ENCODE data around the gene RPS27.

The RPS27 gene

GRCh38 chr1:153990468-153991150 is at the start of gene RPS27:
TSS of gene RPS27 (plus strand) at chr1:153990762. CDS start at chr1:153990797, 35 bp downstream.
- peak; percentile 67 to 85 (median 72) for DNase-seq (ENCODE audit: low read depth in 3 of 3)

DNA sequence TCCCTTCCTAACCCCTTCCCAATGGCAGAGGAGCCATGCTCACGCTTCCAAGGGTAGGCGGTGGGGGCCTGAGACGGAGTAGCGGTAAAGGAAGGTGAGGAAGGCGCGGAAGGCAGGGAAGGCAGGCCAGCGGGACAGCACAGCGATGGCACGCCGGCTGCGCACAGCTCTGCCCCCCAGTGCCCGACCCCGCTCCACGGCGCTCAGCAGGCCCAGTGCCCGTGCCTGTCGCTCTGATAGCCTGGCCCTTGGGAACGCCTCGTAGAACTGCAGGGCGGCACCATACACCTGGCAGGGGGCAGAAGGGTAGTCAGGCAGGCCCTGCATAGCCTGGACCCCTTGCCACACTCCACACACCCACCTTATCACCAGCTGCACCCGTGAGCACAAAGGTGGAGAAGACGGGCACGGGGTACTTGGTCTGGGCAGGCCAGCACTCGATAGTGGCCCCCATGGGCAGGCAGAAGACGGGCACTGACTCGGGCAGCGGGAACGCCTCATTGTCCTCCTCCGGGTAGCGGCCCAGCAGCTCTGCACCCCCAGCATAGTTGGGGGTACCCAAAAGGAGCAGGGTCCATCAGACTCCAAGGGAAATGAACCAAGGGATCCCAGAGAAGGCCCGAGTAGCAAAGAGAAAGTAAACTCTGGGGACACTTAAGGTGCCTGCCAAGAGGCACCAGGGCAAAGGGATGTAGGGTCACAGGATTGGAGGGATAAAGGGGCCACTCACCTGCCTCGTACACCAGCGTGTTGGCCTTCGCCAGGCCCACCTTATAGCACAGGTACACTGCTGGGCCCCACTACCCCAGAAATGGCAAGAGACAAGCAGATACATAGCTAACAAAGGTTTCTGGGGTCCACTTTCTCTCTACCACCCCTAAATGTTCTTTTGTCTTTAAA is 48.5 kb upstream of the RPS27 start:
- DNase-seq (ENCODE audit: low read depth in 3 of 3): no peak

GRCh38 chr1:153942766-153943549 is 47.6 kb upstream of the RPS27 start:
- DNase-seq (ENCODE audit: low read depth in 3 of 3): no peak

DNA sequence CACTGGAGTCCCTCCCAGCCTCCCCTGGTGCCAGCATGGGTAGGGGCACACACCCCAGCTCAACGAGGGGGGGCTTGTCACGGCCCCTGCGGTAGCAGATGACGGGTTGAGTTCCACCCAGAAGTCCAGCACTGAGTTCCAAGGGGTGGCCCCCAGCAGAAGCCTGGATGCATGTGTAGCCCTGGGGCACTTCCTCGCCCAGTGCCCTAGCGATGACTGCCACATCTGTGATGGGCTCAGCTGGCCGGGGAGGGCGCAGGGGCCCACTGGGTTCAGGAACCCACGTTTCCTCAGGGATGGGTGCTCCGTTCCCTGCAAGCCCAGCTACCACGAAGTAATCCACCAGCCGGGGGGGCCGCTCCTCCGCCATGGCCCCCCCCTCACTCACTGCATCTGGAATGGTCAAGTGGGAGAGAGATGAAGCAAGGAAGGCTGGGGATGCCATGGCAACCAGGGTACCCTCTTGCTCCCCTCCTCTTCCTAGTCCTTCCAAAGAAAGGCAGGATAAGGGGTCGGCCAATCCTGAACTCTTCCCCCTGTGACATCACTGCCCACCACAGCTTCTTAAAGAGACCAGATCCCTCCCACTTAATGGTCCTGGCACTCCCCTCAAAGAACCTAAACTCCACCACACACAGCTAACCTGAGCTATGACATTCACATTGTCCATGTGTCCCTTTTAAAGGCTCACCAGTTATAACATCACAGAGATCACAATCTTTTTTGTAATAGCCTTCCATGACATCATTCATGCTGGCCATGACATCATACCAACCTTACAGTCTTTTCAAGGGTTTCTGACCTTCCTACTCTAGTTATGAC is 46.3 kb upstream of the RPS27 start:
- no peak for DNase-seq (ENCODE audit: low read depth in 3 of 3)

- no peak for DNase-seq (ENCODE audit: low read depth in 3 of 3)
Observed at GRCh38 chr1:153944827-153945117, 45.8 kb upstream of the RPS27 start.

- DNase-seq (ENCODE audit: low read depth in 3 of 3): peak; percentile 43 to 55 (median 51)
Observed at GRCh38 chr1:153945131-153945794, 45.3 kb upstream of the RPS27 start.

GRCh38 chr1:153945795-153946621 is 44.6 kb upstream of the RPS27 start:
- peak; percentile 37 to 48 (median 47) for DNase-seq (ENCODE audit: low read depth in 3 of 3)

GRCh38 chr1:153946622-153947241 is 43.8 kb upstream of the RPS27 start, which contains the start of gene DENND4B:
TSS of gene DENND4B (minus strand) at chr1:153946718. CDS start at chr1:153944374, 2,344 bp downstream.
- DNase-seq (ENCODE audit: low read depth in 3 of 3): peak; percentile 59 to 62 (median 62)

DNA sequence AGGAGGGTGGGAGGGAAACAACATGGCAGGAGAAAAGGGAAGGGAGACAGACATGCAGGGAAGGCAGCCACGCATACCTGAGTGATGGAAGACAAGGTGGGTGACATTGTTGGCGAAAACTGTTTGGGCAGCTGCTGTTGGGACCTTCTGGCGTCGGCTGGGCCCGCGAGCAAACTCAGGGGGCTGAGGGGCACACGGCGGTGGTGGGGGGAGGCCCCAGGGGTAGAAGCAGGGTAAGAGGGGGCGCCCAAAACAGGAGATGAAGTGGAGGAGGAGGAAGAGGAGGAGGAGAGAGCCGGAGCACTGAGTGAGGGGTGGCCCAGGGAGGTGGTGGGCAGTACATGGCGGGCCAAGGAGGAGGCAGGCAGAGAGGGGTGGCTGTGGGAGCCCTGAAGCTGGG is 39.4 kb upstream of the RPS27 start:
- no peak for DNase-seq (ENCODE audit: low read depth in 3 of 3)

DNA sequence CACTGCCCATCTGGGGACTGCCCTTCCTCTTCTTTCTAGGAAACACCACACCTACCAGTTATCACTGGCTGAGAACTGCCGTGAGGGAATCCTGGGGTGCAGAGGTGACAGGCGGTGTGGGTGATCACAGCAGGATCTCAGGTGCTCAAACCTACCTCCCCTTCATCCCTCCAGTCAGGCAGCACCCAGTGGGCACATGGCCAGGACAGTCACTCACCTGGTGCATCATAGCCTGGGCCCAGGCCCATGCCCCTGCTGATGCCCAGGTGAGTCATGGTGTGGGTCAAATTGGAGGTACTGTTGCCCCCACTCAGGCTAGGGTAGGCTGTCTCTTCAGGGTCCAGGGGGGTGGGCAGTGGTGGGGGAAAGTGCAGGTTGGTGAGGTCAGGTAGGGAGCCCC is 38.8 kb upstream of the RPS27 start:
- no peak for DNase-seq (ENCODE audit: low read depth in 3 of 3)

DNA sequence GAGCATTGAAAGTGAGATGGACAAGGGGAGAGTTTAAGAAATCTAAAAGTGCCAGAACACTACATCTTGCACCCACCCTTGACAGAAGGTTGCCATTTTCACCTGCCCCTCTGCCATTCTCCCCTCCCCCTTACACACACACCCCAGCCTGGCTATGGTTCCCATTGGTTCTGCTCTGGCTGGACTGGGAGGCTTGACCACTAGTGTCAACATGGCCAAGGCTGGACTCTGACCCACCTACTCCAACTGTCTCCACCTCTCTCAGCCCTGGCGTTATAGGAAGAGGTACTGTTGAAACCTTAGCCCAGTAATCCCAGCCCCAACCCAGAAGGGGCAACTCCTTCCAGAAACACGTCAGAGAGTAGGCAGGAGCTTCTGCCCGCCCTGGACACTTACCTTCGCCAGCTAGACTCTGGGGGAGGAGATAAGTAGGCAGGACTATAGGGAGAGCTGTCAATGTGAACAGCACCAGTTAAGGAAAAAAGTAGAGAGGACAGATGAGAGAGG is 36.6 kb upstream of the RPS27 start:
- no peak for DNase-seq (ENCODE audit: low read depth in 3 of 3)

DNA sequence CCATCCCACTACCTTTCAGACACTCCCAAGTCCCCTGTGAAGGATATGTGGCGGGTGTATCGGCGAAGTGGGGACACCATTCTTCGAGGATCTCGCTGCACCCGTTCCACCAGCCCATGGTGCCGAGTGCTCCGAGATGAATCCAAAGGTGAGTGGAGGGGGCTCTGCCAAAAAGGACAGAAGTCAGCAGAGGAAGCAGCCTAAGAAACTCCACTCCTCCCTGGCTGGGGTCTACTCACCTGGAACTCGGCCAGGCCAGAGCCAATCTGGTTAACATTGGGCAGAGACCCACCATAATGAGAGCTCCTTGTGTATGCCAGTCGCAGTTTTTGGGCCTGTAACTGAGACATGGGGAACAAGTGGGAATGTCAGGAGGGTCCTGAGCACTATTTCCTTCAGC is 35.7 kb upstream of the RPS27 start:
- DNase-seq (ENCODE audit: low read depth in 3 of 3): no peak

DNA sequence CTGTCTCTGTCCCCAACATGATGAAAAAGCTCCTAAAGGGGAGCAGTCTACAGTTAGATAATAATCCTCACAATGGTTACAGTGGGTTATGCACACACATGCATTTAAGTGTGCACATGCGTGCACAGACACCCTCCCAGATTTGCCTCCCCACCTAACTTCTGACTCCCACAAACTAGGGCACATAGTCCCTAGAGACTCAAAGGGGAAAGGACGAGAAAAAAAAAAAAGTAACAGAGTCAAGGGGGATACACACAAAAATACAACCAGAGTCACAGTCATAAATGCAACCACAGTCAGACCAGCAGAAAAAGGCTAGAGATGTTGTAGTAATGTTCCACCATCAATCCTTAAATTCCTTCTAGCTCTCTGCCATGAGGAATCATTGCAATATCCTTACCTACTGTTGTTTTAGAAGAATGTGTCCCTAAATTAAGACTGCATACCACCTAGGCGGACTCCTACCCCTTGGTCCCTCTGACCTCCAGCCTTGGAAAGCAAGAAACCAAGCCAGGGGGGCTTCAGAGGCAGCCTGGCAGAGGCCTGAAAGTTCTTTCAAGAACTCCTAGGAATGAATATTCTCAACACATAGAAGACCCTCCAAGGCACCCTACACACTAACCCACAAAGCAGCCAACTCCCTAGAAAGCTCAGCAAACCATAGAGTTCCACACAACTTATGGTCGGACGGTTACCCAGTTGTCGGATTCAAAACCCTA is 33.4 kb upstream of the RPS27 start:
- DNase-seq (ENCODE audit: low read depth in 3 of 3): no peak

- no peak for DNase-seq (ENCODE audit: low read depth in 3 of 3)
Observed at GRCh38 chr1:153957744-153958110, 32.8 kb upstream of the RPS27 start.

GRCh38 chr1:153958111-153958960 is 32.2 kb upstream of the RPS27 start, which contains the start of gene CRTC2:
TSS of gene CRTC2 (minus strand) at chr1:153958612. CDS start at chr1:153958497, 115 bp downstream.
- peak; percentile 94 to 95 (median 94) for DNase-seq (ENCODE audit: low read depth in 3 of 3)

GRCh38 chr1:153958961-153959260 is 31.7 kb upstream of the RPS27 start:
- DNase-seq (ENCODE audit: low read depth in 3 of 3): no peak

GRCh38 chr1:153959454-153959853 is 31.1 kb upstream of the RPS27 start:
- no peak for DNase-seq (ENCODE audit: low read depth in 3 of 3)

GRCh38 chr1:153960206-153960605 is 30.4 kb upstream of the RPS27 start:
- no peak for DNase-seq (ENCODE audit: low read depth in 3 of 3)
